A673 (cell line): Measurements from ENCODE around the gene KCTD7. TPM values are rescaled to one million over a fixed set of nuclear protein-coding genes. Genes with fewer than 3 reads are reported as not detected.
"Not testable (repeated sequence)": the region's sequence is repeated elsewhere in the genome, so short reads cannot be mapped to it uniquely, and the experiment has no call there.

Experiments used
- BruUV-seq: library from RNA; stranded (reverse); fragments of 400-500 nt; replicated peaks from 2 replicates; lab custom pipeline; 2021; lab: Mats Ljungman, UMichigan
- CTCF ChIA-PET: fragments of 300-600 bp; sonication (Branson Sonifier 250); formaldehyde crosslinking; loops from one replicate; lab custom pipeline; 2022; ENCODE audit warnings: antibody characterized with exemption; lab: Charles Lee
- POLR2A ChIA-PET: fragments of 300-600 bp; sonication (Branson Sonifier 250); formaldehyde crosslinking; loops from one replicate; lab custom pipeline; 2022; ENCODE audit warnings: antibody characterized with exemption; ENCODE audit not compliant: low non-redundant PET; lab: Charles Lee
- DNase-seq: peaks from one replicate; pipeline ENCODE4 v3.0.0-alpha.2; 2015; ENCODE audit warnings: low spot score
- H3K27ac ChIP-seq: fragments of 200-600 bp; sonication (generic); 2 replicates; pipeline ENCODE4 v1.5.1; 2016; ENCODE audit warnings: mixed run types, low read depth, mild to moderate bottlenecking, mixed read lengths, antibody characterized with exemption, low read length; ENCODE audit not compliant: poor library complexity, severe bottlenecking
- H3K27me3 ChIP-seq: fragments of 200-600 bp; sonication (generic); replicated peaks from 2 replicates; pipeline ENCODE4 v1.6.1; 2017; ENCODE audit warnings: mixed run types, low read depth, mild to moderate bottlenecking, mixed read lengths, antibody characterized with exemption, low read length; ENCODE audit not compliant: insufficient read depth, poor library complexity
- H3K36me3 ChIP-seq: fragments of 200-600 bp; sonication (generic); 2 replicates; pipeline ENCODE4 v1.6.1; 2016; ENCODE audit warnings: mixed run types, mild to moderate bottlenecking, mixed read lengths, antibody characterized with exemption, low read length; ENCODE audit not compliant: insufficient read depth, poor library complexity, severe bottlenecking
- H3K4me1 ChIP-seq: fragments of 200-600 bp; sonication (generic); 2 replicates; pipeline ENCODE4 v1.6.1; 2017; ENCODE audit warnings: mixed run types, mild to moderate bottlenecking, mixed read lengths, antibody characterized with exemption, low read length; ENCODE audit not compliant: insufficient read depth, poor library complexity, severe bottlenecking
- H3K4me3 ChIP-seq: fragments of 200-600 bp; sonication (generic); 2 replicates; pipeline ENCODE4 v1.5.1; 2016; ENCODE audit warnings: low read depth, mixed run types, mild to moderate bottlenecking, mixed read lengths, low read length; ENCODE audit not compliant: poor library complexity, severe bottlenecking
- H3K9me3 ChIP-seq: fragments of 200-600 bp; sonication (generic); 2 replicates; pipeline ENCODE4 v1.6.1; 2016; ENCODE audit warnings: mixed run types, low read depth, mild to moderate bottlenecking, mixed read lengths, antibody characterized with exemption, low read length; ENCODE audit not compliant: poor library complexity, severe bottlenecking
- CTCF ChIP-seq: fragments of 300-800, 200-600 bp; sonication (generic); conservative IDR thresholded peaks from 2 replicates; pipeline ENCODE4 v1.5.1; 2017; ENCODE audit warnings: low read depth, mild to moderate bottlenecking, antibody characterized with exemption, low read length, moderate library complexity, mixed read lengths
- EZH2 ChIP-seq: fragments of 200-600 bp; sonication (generic); IDR thresholded peaks from 2 replicates; pipeline ENCODE4 v1.6.1; 2017; ENCODE audit warnings: borderline replicate concordance, low read depth, mild to moderate bottlenecking, mixed read lengths, antibody characterized with exemption, low read length; ENCODE audit not compliant: poor library complexity, severe bottlenecking
- intact Hi-C: fragments of 100-400 bp; cut with micrococcal nuclease; formaldehyde crosslinking; loops from one replicate; pipeline ENCODE4 v1.10.0; 2022; ENCODE audit not compliant: unreplicated experiment
- total RNA-seq: library from RNA; stranded (reverse); gene quantifications from 2 replicates; pipeline ENCODE4 v1.2.3, GENCODE V29; 2021

The KCTD7 gene
- total RNA-seq, 1 experiment from 2014 or later = 10.6 TPM

- Histone ChIP-seq H3K4me1 (peaks cover 5% of the 10 kb centered on the region), H3K9me3 (no peaks in the 10 kb centered on the region), H3K27me3 (no peaks in the 10 kb centered on the region), H3K27ac (no peak overlapping the region), H3K36me3 (no peaks in the 10 kb centered on the region), H3K4me3 (no peak overlapping the region)
- ChIA-PET POLR2A (no interaction called here), CTCF (no interaction called here)
- no peak for DNase-seq
- TF ChIP-seq EZH2 = no peak
- no peak for TF ChIP-seq CTCF
- BruUV-seq = TSS peak; percentile 28
- intact Hi-C loops = no loop called here
Observed at GRCh38 chr7:66683770-66684123, 55.1 kb downstream of the KCTD7 start.

- H3K36me3 ChIP-seq, DNase-seq, H3K27ac ChIP-seq, H3K27me3 ChIP-seq, H3K4me3 ChIP-seq, H3K4me1 ChIP-seq, CTCF ChIA-PET, BruUV-seq, POLR2A ChIA-PET, H3K9me3 ChIP-seq: not testable (repeated sequence)
- intact Hi-C loops = loop anchor here (5.0 kb wide), 1 partner anchor 157 kb away; no protein-coding TSS in a partner anchor
Observed at GRCh38 chr7:66685663-66686062, 57.0 kb downstream of the KCTD7 start.

- H3K27me3 ChIP-seq = no peaks in the 10 kb centered on the region
- ChIA-PET POLR2A (no interaction called here), CTCF (no interaction called here)
- DNase-seq = no peak
- H3K4me1 ChIP-seq = no peaks in the 10 kb centered on the region
- TF ChIP-seq EZH2 (no peak), CTCF (no peak)
- H3K4me3 ChIP-seq = no peak overlapping the region
- intact Hi-C loops = loop anchor here (5.0 kb wide), 1 partner anchor 155 kb away; no protein-coding TSS in a partner anchor
- no peak overlapping the region for H3K27ac ChIP-seq
- H3K36me3 ChIP-seq = no peaks in the 10 kb centered on the region
- BruUV-seq = no TSS peak
- no peaks in the 10 kb centered on the region for H3K9me3 ChIP-seq
Observed at GRCh38 chr7:66687186-66687585, 58.5 kb downstream of the KCTD7 start.

GRCh38 chr7:66687672-66688071 is 59.0 kb downstream of the KCTD7 start:
- BruUV-seq, H3K36me3 ChIP-seq, H3K4me1 ChIP-seq, H3K4me3 ChIP-seq, H3K9me3 ChIP-seq, POLR2A ChIA-PET, CTCF ChIA-PET, H3K27ac ChIP-seq, H3K27me3 ChIP-seq, DNase-seq: not testable (repeated sequence)
- intact Hi-C loops = loop anchor here (5.0 kb wide), 1 partner anchor 155 kb away; no protein-coding TSS in a partner anchor
